Measurements from ENCODE around the gene FSIP1. TPM values are rescaled to one million over a fixed set of nuclear protein-coding genes. Genes with fewer than 3 reads are reported as not detected.

The FSIP1 gene
- total RNA-seq, 4 donors from 2014 or later, result 0.38 to 0.91 (median 0.57) TPM; not detected in 1

DNA sequence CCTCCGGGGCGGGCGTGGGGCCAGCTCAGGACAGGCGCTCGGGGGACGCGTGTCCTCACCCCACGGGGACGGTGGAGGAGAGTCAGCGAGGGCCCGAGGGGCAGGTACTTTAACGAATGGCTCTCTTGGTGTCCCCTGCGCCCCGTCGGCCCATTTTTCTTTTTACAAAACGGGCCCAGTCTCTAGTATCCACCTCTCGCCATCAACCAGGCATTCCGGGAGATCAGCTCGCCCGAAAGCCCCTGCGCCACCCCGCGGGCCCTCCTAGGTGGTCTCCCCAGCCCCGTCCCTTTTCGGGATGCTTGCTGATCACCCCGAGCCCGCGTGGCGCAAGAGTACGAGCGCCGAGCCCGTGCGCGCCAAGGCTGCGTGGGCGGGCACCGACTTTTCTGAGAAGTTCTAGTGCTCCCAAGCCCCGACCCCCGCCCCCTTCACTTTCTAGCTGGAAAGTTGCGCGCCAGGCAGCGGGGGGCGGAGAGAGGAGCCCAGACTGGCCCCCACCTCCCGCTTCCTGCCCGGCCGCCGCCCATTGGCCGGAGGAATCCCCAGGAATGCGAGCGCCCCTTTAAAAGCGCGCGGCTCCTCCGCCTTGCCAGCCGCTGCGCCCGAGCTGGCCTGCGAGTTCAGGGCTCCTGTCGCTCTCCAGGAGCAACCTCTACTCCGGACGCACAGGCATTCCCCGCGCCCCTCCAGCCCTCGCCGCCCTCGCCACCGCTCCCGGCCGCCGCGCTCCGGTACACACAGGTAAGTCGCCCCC, 202.0 kb downstream of the FSIP1 start, which contains the start of gene THBS1:
Gene THBS1 (plus strand): TSS at position 595 of the 757 bp plus-strand sequence. CDS start 779 bp downstream, outside the sequence.
- Histone ChIP-seq H3K36me3 (peaks cover 0 to 36% (median 7%) of the 10 kb centered on the region in 3 donors), H3K27me3 (peaks cover 0 to 8% (median 0%) of the 10 kb centered on the region in 4 donors), H3K4me1 (peaks cover 7 to 73% (median 15%) of the 10 kb centered on the region in 3 donors), H3K27ac (peak within 1 kb of the TSS; percentile 81 to 95 (median 92)), H3K4me3 (peak within 1 kb of the TSS; percentile 40 to 82 (median 63)), H3K9me3 (no peaks in the 10 kb centered on the region)
- WGBS, 2 donors, result 1% methylated on average over 17 of the region's 74 CpGs; no CpG with 5 or more reads in 1 of the 2 donors
- peak; percentile 19 for DNase-seq
- TF ChIP-seq, protein P1, sequence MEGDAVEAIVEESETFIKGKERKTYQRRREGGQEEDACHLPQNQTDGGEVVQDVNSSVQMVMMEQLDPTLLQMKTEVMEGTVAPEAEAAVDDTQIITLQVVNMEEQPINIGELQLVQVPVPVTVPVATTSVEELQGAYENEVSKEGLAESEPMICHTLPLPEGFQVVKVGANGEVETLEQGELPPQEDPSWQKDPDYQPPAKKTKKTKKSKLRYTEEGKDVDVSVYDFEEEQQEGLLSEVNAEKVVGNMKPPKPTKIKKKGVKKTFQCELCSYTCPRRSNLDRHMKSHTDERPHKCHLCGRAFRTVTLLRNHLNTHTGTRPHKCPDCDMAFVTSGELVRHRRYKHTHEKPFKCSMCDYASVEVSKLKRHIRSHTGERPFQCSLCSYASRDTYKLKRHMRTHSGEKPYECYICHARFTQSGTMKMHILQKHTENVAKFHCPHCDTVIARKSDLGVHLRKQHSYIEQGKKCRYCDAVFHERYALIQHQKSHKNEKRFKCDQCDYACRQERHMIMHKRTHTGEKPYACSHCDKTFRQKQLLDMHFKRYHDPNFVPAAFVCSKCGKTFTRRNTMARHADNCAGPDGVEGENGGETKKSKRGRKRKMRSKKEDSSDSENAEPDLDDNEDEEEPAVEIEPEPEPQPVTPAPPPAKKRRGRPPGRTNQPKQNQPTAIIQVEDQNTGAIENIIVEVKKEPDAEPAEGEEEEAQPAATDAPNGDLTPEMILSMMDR (IDR thresholded peaks at IDR 0.05), result no peak
- TF ChIP-seq POLR2A (IDR thresholded peaks at IDR 0.05), result peak in 2 of 4 donors; percentile 92 to 97
- intact Hi-C loops (cut with DNase I), result loop anchor here (5.0 to 10.0 kb wide), 3 partner anchors 174 to 763 kb away; no protein-coding TSS in a partner anchor

DNA sequence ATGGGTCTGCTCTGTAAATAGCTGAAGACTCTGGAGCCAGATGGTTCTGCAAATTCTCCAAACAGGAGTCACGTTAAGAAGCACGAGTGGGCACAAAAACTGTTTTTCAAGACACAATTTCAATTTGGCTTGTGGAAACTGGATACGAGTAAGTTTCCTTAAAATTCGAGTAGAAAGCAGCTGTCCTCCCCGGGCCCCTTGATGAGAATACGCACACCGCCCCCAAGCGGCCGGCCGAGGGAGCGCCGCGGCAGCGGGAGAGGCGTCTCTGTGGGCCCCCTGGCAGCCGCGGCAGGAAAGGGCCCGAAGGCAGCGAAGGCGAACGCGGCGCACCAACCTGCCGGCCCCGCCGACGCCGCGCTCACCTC, 202.5 kb downstream of the FSIP1 start:
- no peaks in the 10 kb centered on the region for H3K9me3 ChIP-seq
- TF ChIP-seq, protein P1 (IDR thresholded peaks at IDR 0.05), result peak; percentile 84 to 99 (median 98)
- TF ChIP-seq POLR2A (IDR thresholded peaks at IDR 0.05), result peak in 1 of 4 donors; percentile 13
- peak; percentile 50 for DNase-seq
- H3K36me3 ChIP-seq, result peaks cover 0 to 30% (median under 1%) of the 10 kb centered on the region in 3 donors
- peaks cover 0 to 8% (median 0%) of the 10 kb centered on the region in 4 donors for H3K27me3 ChIP-seq
- WGBS, 2 donors, result 0 to 1% methylated on average over 4 to 25 of the region's 29 CpGs
- H3K27ac ChIP-seq, result peak overlapping the region; percentile 81 to 95 (median 92)
- H3K4me1 ChIP-seq, result peaks cover 7 to 67% (median 9%) of the 10 kb centered on the region in 3 donors
- peak overlapping the region; percentile 40 to 82 (median 63) for H3K4me3 ChIP-seq
- intact Hi-C loops (cut with DNase I), result loop anchor here (5.0 to 10.0 kb wide), 3 partner anchors 175 to 763 kb away; no protein-coding TSS in a partner anchor

DNA sequence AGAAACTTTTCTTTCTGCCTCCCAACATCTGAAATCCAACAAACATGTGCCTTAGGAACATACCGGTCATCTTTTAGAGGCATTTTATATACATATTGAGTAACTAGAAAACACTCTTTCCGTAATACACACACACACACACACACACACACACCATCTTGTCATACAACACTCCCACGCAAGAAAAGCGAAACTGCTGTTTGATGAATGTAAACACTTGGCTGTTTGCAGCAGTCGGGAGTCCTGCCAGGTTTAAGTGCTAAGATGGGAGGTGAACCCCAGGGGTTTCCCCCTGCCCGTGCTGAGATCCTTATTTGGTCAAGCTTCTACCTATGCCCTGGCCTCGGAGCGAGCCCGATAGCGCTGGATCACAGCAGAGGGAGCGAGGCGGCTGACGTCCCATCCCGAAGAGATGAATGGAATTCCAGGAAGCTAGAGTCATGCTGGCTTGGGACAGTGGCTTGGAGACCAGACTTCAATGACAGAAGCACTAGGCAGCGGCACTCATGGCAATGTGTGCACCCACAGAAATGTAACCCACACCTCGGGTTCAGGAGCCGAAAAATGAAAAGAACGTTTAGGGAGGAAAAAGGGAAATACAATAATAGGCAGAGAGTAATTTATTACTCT, 203.0 kb downstream of the FSIP1 start:
- 17 to 23% methylated on average over 12 to 18 of the region's 18 CpGs for whole genome bisulfite sequencing, 2 donors
- peaks cover 0 to 25% (median 0%) of the 10 kb centered on the region in 3 donors for H3K36me3 ChIP-seq
- intact Hi-C loops (cut with DNase I), result loop anchor here (5.0 to 10.0 kb wide), 3 partner anchors 175 to 762 kb away; no protein-coding TSS in a partner anchor
- peaks cover 7 to 62% (median 9%) of the 10 kb centered on the region in 3 donors for H3K4me1 ChIP-seq
- TF ChIP-seq, protein P1 (IDR thresholded peaks at IDR 0.05), result no peak
- TF ChIP-seq POLR2A (IDR thresholded peaks at IDR 0.05), result no peak
- peak overlapping the region; percentile 40 to 82 (median 63) for H3K4me3 ChIP-seq
- no peaks in the 10 kb centered on the region for H3K9me3 ChIP-seq
- no peak for DNase-seq
- H3K27ac ChIP-seq, result peak overlapping the region; percentile 81 to 95 (median 92)
- H3K27me3 ChIP-seq, result peaks cover 0 to 8% (median 0%) of the 10 kb centered on the region in 4 donors

DNA sequence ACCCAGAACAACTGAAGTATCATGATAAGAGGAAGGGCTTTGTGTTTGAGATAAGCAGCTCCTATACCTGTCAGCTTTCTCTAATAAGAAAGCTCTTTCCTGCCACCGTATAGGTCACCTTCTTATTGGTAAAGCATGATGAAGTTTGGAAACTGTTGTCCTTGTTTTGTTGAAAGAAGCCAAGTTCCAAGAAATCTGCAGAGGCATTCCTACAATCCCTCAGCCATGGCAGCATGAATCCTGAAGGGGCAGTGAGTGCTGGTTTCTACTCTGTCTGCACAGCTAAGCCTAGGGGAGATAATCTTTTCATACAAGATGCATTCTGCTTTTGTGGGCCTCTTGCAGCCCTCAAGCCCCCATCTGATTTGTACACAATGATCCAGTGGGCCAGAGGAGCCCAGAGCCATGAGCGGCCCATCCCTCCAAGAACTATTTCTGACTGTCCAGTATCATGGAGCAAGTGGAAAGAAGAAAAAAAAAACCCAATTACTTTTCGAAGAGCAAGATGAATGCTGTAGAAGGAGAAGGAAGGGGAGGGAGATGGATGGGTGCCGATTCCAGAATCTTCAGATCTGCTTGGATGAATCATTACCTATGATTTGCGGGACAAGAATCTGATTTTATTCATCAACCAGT, 203.7 kb downstream of the FSIP1 start:
- TF ChIP-seq POLR2A (IDR thresholded peaks at IDR 0.05), result no peak
- TF ChIP-seq, protein P1 (IDR thresholded peaks at IDR 0.05), result peak in 1 of 6 experiments; percentile 4
- intact Hi-C loops (cut with DNase I), result no loop called here
- H3K4me3 ChIP-seq, result peak overlapping the region; percentile 40 to 82 (median 63)
- no peaks in the 10 kb centered on the region for H3K9me3 ChIP-seq
- peaks cover 7 to 56% (median 9%) of the 10 kb centered on the region in 3 donors for H3K4me1 ChIP-seq
- 41 to 50% methylated on average over 5 of the region's 5 CpGs for WGBS, 2 donors
- DNase-seq, result no peak
- H3K27me3 ChIP-seq, result peaks cover 0 to 8% (median 0%) of the 10 kb centered on the region in 4 donors
- H3K36me3 ChIP-seq, result peaks cover 0 to 19% (median 0%) of the 10 kb centered on the region in 3 donors
- peak overlapping the region; percentile 81 to 95 (median 92) for H3K27ac ChIP-seq
